K562 (cell line): ENCODE data around the gene NIM1K. TPM values are rescaled to one million over a fixed set of nuclear protein-coding genes. Genes with fewer than 3 reads are reported as not detected.

Source experiments
- CREM ChIP-seq: IDR thresholded peaks from 2 replicates; pipeline ENCODE4 v1.6.1; 2014; ENCODE audit warnings: antibody characterized with exemption, low read depth
- FOS ChIP-seq: IDR thresholded peaks from 3 replicates; pipeline ENCODE4 v1.6.1; 2011; ENCODE audit not compliant: insufficient read length; ENCODE audit errors: extremely low read depth
- GTF2F1 ChIP-seq: IDR thresholded peaks from 2 replicates; pipeline ENCODE4 v1.6.1; 2011; ENCODE audit warnings: low read depth, low read length, improper control_type of control experiment
- HEY1 ChIP-seq: fragments of 250-450 bp; sonication (Bioruptor Pico); IDR thresholded peaks from 2 replicates; pipeline ENCODE4 v1.5.0; 2020; ENCODE audit warnings: mild to moderate bottlenecking, moderate library complexity, borderline replicate concordance
- IRF2 ChIP-seq: sonication (generic); formaldehyde crosslinking; IDR thresholded peaks from 2 replicates; pipeline ENCODE4 v1.8.1; 2022; ENCODE audit warnings: mild to moderate bottlenecking, missing genetic modification reagents
- KAT7 ChIP-seq: sonication (generic); formaldehyde crosslinking; IDR thresholded peaks from 2 replicates; pipeline ENCODE4 v1.8.0; 2022; ENCODE audit warnings: missing genetic modification reagents, mild to moderate bottlenecking, borderline replicate concordance
- KLF6 ChIP-seq: fragments of 250-450 bp; sonication (Bioruptor Pico); IDR thresholded peaks from 2 replicates; pipeline ENCODE4 v1.4.0; 2020; ENCODE audit warnings: mild to moderate bottlenecking, moderate library complexity, borderline replicate concordance
- MAZ ChIP-seq, 2 experiments: fragments of 450-650 bp in 1 of 2; sonication (generic) in 1 of 2; formaldehyde crosslinking; IDR thresholded peaks in 1 of 2; conservative IDR thresholded peaks in 1 of 2; 2 replicates each; pipeline versions ENCODE4 v1.4.0 to v1.5.0; 2020; ENCODE audit warnings: mild to moderate bottlenecking in 1 of 2, missing genetic modification reagents in 1 of 2
- MXI1 ChIP-seq: IDR thresholded peaks from 2 replicates; pipeline ENCODE4 v1.6.1; 2011; ENCODE audit warnings: low read depth, mild to moderate bottlenecking, improper control_type of control experiment, low read length
- NFATC3 ChIP-seq: fragments of 450-650 bp; IDR thresholded peaks from 2 replicates; pipeline ENCODE4 v1.6.1; 2017; ENCODE audit warnings: mild to moderate bottlenecking
- NRF1 ChIP-seq, 2 experiments: fragments of 450-650 bp; IDR thresholded peaks in 1 of 2; conservative IDR thresholded peaks in 1 of 2; 2 replicates each; pipeline ENCODE4 v1.6.1; 2014; ENCODE audit warnings: mild to moderate bottlenecking in 2 of 2
- POLR2B ChIP-seq: fragments of 450-650 bp; IDR thresholded peaks from 2 replicates; pipeline ENCODE4 v1.6.1; 2018; ENCODE audit warnings: low read depth; ENCODE audit not compliant: partially characterized antibody
- PRPF4 ChIP-seq: fragments of 200-400 bp; formaldehyde crosslinking; IDR thresholded peaks from one replicate; pipeline ENCODE4 v1.6.1; 2017; ENCODE audit warnings: low read length, low read depth, mild to moderate bottlenecking; ENCODE audit not compliant: insufficient read depth, poor library complexity, severe bottlenecking
- SIN3B ChIP-seq: fragments of 450-650 bp; IDR thresholded peaks from 2 replicates; pipeline ENCODE4 v1.6.1; 2017; ENCODE audit warnings: low read depth, mild to moderate bottlenecking, moderate library complexity
- SMAD2 ChIP-seq: fragments of 150-350 bp; IDR thresholded peaks from 2 replicates; pipeline ENCODE4 v1.6.1; 2014; ENCODE audit warnings: low read depth, mild to moderate bottlenecking, low read length
- SUPT5H ChIP-seq: fragments of 450-650 bp; IDR thresholded peaks from 2 replicates; pipeline ENCODE4 v1.6.1; 2016
- TRIM24 ChIP-seq, 2 experiments: fragments of 450-650 bp; IDR thresholded peaks; 2 replicates each; pipeline ENCODE4 v1.6.1; 2016
- USF1 ChIP-seq: sonication (generic); formaldehyde crosslinking; IDR thresholded peaks from 2 replicates; pipeline ENCODE4 v1.9.0; 2022; ENCODE audit warnings: mild to moderate bottlenecking, missing genetic modification reagents
- VEZF1 ChIP-seq: fragments of 200-800 bp; sonication (Bioruptor generic); IDR thresholded peaks from 2 replicates; pipeline ENCODE4 v1.6.1; 2017; ENCODE audit warnings: missing genetic modification characterization, missing compliant biosample characterization
- YY1 ChIP-seq, 3 experiments: IDR thresholded peaks; 2 replicates each; pipeline ENCODE4 v1.6.1; 2011; ENCODE audit warnings: low read length in 2 of 3, mild to moderate bottlenecking in 2 of 3, moderate library complexity in 2 of 3, borderline replicate concordance in 1 of 3, control low read depth in 1 of 3, low read depth in 1 of 3; ENCODE audit not compliant: insufficient read depth in 3 of 3, insufficient replicate concordance in 2 of 3, control insufficient read depth in 1 of 3, insufficient read length in 1 of 3; ENCODE audit errors: extremely low read depth in 1 of 3
- ZNF449 ChIP-seq: fragments of 250-450 bp; sonication (Bioruptor Pico); IDR thresholded peaks from 2 replicates; pipeline ENCODE4 v1.8.0; 2022; ENCODE audit warnings: moderate library complexity, mild to moderate bottlenecking, inconsistent platforms
- ZNF740 ChIP-seq, 3 experiments: fragments of 200-800 bp in 1 of 3; sonication (Bioruptor generic) in 1 of 3; sonication (generic) in 1 of 3; formaldehyde crosslinking in 1 of 3; IDR thresholded peaks; 2 replicates each; pipeline versions ENCODE4 v1.6.1 to v1.8.0; 2016 to 2022; ENCODE audit warnings: mild to moderate bottlenecking in 2 of 3, missing compliant biosample characterization in 2 of 3, missing genetic modification characterization in 2 of 3, missing genetic modification reagents in 1 of 3
- polyA plus RNA-seq, 8 experiments: library from polyadenylated mRNA; depleted of rRNA in 4 of 8; stranded (reverse) in 5 of 8; unstranded in 3 of 8; fragments of >200 nt; fragmentation: Nextera tagmentation in 2 of 8; fragmentation: Illumina TruSeq in 1 of 8; extraction: Ambion mirVana in 2 of 8; extraction: Trizol in 1 of 8; gene quantifications; 2 replicates each; pipeline versions ENCODE4 v1.2.1 to v1.2.3, GENCODE V29; 2011 to 2014; ENCODE audit warnings: inconsistent platforms in 1 of 8, missing spikeins in 1 of 8
- total RNA-seq, 7 experiments: library from RNA; depleted of rRNA in 6 of 7; stranded (reverse); fragments of >200 nt in 6 of 7; fragmentation: Illumina TruSeq in 2 of 7; extraction: Trizol in 2 of 7; gene quantifications; 2 replicates each; pipeline versions ENCODE4 v1.2.1 to v1.2.3, GENCODE V29; 2011 to 2021; ENCODE audit warnings: low replicate concordance in 1 of 7

Gene NIM1K
- total and polyA plus RNA-seq, 9 of the 15 experiments (the other 6 are each of a cell fraction or from before 2014, with no cell fraction given) = 0.03 to 0.34 (median 0.08) TPM; not detected in 3

GRCh38 chr5:43313035-43313853 lies 121.2 kb downstream of the NIM1K start, which contains the start of gene HMGCS1 (continued):
- TF ChIP-seq PRPF4 = peak; percentile 74
- TF ChIP-seq KAT7 (CRISPR knock-in tag) = peak; percentile 67; the same call in 1 of the 2 replicates
- TF ChIP-seq SMAD2 = no peak
- peak in 1 of 2 experiments; percentile 20; a peak in 1 of 4 replicates for TF ChIP-seq TRIM24 (IDR thresholded peaks at IDR 0.05)
- peak; percentile 97 for TF ChIP-seq SUPT5H
- 0 out of 2 replicates have a peak, but pooled peaks have one; percentile 54 for TF ChIP-seq ZNF740 (CRISPR knock-in tag; IDR thresholded peaks at IDR 0.05)
- TF ChIP-seq ZNF740 (tag; IDR thresholded peaks at IDR 0.05) = no peak
- peak; percentile 70 to 89 for TF ChIP-seq MAZ (CRISPR knock-in tag; conservative IDR thresholded peaks at IDR 0.05 in 1 of 2, IDR thresholded peaks at IDR 0.05 in 1 of 2)
- TF ChIP-seq HEY1 (CRISPR knock-in tag) = no peak
- no peak; the same call in 1 of the 2 replicates for TF ChIP-seq GTF2F1
- TF ChIP-seq CREM = peak; percentile 92
- TF ChIP-seq IRF2 (CRISPR knock-in tag) = no peak
- TF ChIP-seq NRF1 (conservative IDR thresholded peaks at IDR 0.05 in 1 of 2, IDR thresholded peaks at IDR 0.05 in 1 of 2) = peak; percentile 76 to 82
- TF ChIP-seq ZNF449 (CRISPR knock-in tag) = no peak
- peak; percentile 45; the same call in 1 of the 2 replicates for TF ChIP-seq SIN3B
- peak; percentile 91 for TF ChIP-seq POLR2B
- no peak for TF ChIP-seq NFATC3
- TF ChIP-seq MXI1 = peak; percentile 40; the same call in 1 of the 2 replicates
- peak; percentile 98 for TF ChIP-seq FOS
- peak in 1 of 3 experiments; percentile 24 for TF ChIP-seq YY1 (IDR thresholded peaks at IDR 0.05; ENCODE audit: borderline replicate concordance in 1 of 3, control insufficient read depth in 1 of 3, extremely low read depth in 1 of 3, insufficient read depth in 3 of 3, insufficient read length in 1 of 3, insufficient replicate concordance in 2 of 3, low read depth in 1 of 3, low read length in 2 of 3)
- TF ChIP-seq VEZF1 (CRISPR knock-in tag) = peak; percentile 61; the same call in 1 of the 2 replicates
- no peak for TF ChIP-seq KLF6
- peak; percentile 79 for TF ChIP-seq USF1 (CRISPR knock-in tag)
